Measurements from ENCODE around the gene CTIF. TPM values are rescaled to one million over a fixed set of nuclear protein-coding genes. Genes with fewer than 3 reads are reported as not detected.

The CTIF gene
- total RNA-seq, 1 experiment from 2014 or later: 26.5 TPM

DNA sequence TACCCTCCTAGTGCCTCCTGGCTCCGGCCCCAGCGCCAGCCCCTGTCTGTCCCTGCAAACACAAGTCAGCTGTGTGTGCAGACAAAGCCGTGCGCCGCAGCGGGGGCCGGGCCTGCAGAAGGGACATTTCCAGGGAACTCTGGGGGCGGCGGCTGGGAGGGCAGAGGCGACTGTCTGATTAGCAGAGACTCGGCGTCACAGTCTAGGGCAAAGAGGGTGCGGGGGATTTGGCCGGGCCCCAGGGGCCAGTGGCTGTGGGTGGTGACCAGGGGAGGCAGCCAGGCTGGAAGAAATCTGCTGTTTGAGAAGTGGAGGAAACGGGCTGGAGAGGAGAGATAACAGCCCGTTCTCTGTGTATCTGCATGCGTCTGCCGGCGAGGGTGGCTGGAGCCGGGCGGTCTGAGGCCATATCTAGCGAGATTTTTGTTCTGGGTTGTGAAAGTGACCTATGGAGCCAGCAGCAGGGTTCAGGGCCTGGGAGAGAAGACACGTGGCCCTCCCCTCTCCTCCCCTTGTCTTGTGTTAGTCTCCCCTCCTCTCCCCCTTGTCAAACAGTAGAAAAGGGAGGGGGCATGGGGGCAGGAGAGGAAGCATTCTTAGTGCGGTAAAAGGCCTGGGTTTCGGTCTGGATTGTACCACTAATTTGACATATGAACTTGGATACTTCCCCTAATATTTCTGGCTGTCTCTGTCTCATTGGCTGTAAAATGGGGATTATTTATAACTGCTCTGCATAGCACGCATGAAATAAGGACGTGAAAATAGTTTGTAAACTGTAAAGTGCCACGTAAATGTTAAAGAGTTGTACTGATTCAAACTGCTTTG lies 242.5 kb downstream of the CTIF start:
- Histone ChIP-seq H3K4me1 (ENCODE audit: control insufficient read depth, insufficient read depth, low read length) (peaks cover 6% of the 10 kb centered on the region; the same call in 1 of the 2 replicates), H3K4me3 (ENCODE audit: low read depth in 2 of 2, low read length in 2 of 2) (no peak overlapping the region), H3K9me3 (ENCODE audit: control insufficient read depth, insufficient read depth, low read depth, low read length) (no peaks in the 10 kb centered on the region), H3K36me3 (ENCODE audit: control insufficient read depth, insufficient read depth, low read length) (no peaks in the 10 kb centered on the region), H3K27ac (ENCODE audit: low read length) (no peak overlapping the region), H3K27me3 (ENCODE audit: control insufficient read depth, insufficient read depth, low read length) (no peaks in the 10 kb centered on the region)
- intact Hi-C loops (cut with micrococcal nuclease; ENCODE audit: unreplicated experiment) (loop anchor here (10.0 kb wide), 1 partner anchor 143 kb away; no protein-coding TSS in a partner anchor), in situ Hi-C loops (cut with HindIII; ENCODE audit: low pct_unique_long_range_greater_than_20kb, low sequenced_read_pairs) (no loop called here)
- no TSS peak for BruUV-seq (replicated peaks)
- DNase-seq (ENCODE audit: low read depth, low spot score) (no peak), ATAC-seq (no peak)
- TF ChIP-seq TCF7L2 (IDR thresholded peaks at IDR 0.05; ENCODE audit: low read depth, low read length) (no peak), POLR2AphosphoS5 (IDR thresholded peaks at IDR 0.05; ENCODE audit: low read depth, low read length) (no peak), SIN3A (IDR thresholded peaks at IDR 0.05; ENCODE audit: borderline replicate concordance, insufficient read depth, low read depth, low read length) (no peak)
- TF ChIP-seq, protein P1, sequence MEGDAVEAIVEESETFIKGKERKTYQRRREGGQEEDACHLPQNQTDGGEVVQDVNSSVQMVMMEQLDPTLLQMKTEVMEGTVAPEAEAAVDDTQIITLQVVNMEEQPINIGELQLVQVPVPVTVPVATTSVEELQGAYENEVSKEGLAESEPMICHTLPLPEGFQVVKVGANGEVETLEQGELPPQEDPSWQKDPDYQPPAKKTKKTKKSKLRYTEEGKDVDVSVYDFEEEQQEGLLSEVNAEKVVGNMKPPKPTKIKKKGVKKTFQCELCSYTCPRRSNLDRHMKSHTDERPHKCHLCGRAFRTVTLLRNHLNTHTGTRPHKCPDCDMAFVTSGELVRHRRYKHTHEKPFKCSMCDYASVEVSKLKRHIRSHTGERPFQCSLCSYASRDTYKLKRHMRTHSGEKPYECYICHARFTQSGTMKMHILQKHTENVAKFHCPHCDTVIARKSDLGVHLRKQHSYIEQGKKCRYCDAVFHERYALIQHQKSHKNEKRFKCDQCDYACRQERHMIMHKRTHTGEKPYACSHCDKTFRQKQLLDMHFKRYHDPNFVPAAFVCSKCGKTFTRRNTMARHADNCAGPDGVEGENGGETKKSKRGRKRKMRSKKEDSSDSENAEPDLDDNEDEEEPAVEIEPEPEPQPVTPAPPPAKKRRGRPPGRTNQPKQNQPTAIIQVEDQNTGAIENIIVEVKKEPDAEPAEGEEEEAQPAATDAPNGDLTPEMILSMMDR (IDR thresholded peaks at IDR 0.05): no peak
- TF ChIP-seq, protein P2, sequence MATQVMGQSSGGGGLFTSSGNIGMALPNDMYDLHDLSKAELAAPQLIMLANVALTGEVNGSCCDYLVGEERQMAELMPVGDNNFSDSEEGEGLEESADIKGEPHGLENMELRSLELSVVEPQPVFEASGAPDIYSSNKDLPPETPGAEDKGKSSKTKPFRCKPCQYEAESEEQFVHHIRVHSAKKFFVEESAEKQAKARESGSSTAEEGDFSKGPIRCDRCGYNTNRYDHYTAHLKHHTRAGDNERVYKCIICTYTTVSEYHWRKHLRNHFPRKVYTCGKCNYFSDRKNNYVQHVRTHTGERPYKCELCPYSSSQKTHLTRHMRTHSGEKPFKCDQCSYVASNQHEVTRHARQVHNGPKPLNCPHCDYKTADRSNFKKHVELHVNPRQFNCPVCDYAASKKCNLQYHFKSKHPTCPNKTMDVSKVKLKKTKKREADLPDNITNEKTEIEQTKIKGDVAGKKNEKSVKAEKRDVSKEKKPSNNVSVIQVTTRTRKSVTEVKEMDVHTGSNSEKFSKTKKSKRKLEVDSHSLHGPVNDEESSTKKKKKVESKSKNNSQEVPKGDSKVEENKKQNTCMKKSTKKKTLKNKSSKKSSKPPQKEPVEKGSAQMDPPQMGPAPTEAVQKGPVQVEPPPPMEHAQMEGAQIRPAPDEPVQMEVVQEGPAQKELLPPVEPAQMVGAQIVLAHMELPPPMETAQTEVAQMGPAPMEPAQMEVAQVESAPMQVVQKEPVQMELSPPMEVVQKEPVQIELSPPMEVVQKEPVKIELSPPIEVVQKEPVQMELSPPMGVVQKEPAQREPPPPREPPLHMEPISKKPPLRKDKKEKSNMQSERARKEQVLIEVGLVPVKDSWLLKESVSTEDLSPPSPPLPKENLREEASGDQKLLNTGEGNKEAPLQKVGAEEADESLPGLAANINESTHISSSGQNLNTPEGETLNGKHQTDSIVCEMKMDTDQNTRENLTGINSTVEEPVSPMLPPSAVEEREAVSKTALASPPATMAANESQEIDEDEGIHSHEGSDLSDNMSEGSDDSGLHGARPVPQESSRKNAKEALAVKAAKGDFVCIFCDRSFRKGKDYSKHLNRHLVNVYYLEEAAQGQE (IDR thresholded peaks at IDR 0.05; ENCODE audit: insufficient read depth in 1 of 2, low read depth in 2 of 2, low read length in 1 of 2): no peak
- CTCF ChIA-PET: no interaction called here
- POLR2A ChIA-PET: no interaction called here

GRCh38 chr18:48781988-48782363 lies 243.1 kb downstream of the CTIF start:
- in situ Hi-C loops (cut with HindIII; ENCODE audit: low pct_unique_long_range_greater_than_20kb, low sequenced_read_pairs): no loop called here
- CTCF ChIA-PET: no interaction called here
- H3K27ac ChIP-seq (ENCODE audit: low read length): no peak overlapping the region

More at GRCh38 chr18:48781988-48782363, 243.1 kb downstream of the CTIF start:
- intact Hi-C loops (cut with micrococcal nuclease; ENCODE audit: unreplicated experiment): loop anchor here (10.0 kb wide), 1 partner anchor 143 kb away; no protein-coding TSS in a partner anchor
- Histone ChIP-seq H3K4me3 (ENCODE audit: low read depth in 2 of 2, low read length in 2 of 2) (no peak overlapping the region), H3K27me3 (ENCODE audit: control insufficient read depth, insufficient read depth, low read length) (no peaks in the 10 kb centered on the region), H3K9me3 (ENCODE audit: control insufficient read depth, insufficient read depth, low read depth, low read length) (no peaks in the 10 kb centered on the region), H3K4me1 (ENCODE audit: control insufficient read depth, insufficient read depth, low read length) (peaks cover under 1% of the 10 kb centered on the region; the same call in 1 of the 2 replicates), H3K36me3 (ENCODE audit: control insufficient read depth, insufficient read depth, low read length) (no peaks in the 10 kb centered on the region)
- TF ChIP-seq TCF7L2 (IDR thresholded peaks at IDR 0.05; ENCODE audit: low read depth, low read length) (no peak), SIN3A (IDR thresholded peaks at IDR 0.05; ENCODE audit: borderline replicate concordance, insufficient read depth, low read depth, low read length) (no peak), POLR2AphosphoS5 (IDR thresholded peaks at IDR 0.05; ENCODE audit: low read depth, low read length) (no peak)
- TF ChIP-seq, protein P1 (IDR thresholded peaks at IDR 0.05): no peak
- TF ChIP-seq, protein P2 (IDR thresholded peaks at IDR 0.05; ENCODE audit: insufficient read depth in 1 of 2, low read depth in 2 of 2, low read length in 1 of 2): no peak
- no peak for ATAC-seq
- POLR2A ChIA-PET: no interaction called here
- DNase-seq (ENCODE audit: low read depth, low spot score): no peak
- no TSS peak for BruUV-seq (replicated peaks)
